Ovary (tissue), 3 donors: Measurements from ENCODE around the gene TMEM72.

Source experiments
- EP300 ChIP-seq: sonication (generic); formaldehyde crosslinking; IDR thresholded peaks from one replicate; pipeline ENCODE4 v1.6.1; 2017; ENCODE audit warnings: antibody characterized with exemption
- POLR2A ChIP-seq: fragments of 450-650 bp; IDR thresholded peaks from one replicate; pipeline ENCODE4 v1.6.1; 2017; ENCODE audit warnings: antibody characterized with exemption, mild to moderate bottlenecking, moderate library complexity
- TF ChIP-seq, protein P1 (sequence below), 3 donors: fragments of 450-650 bp in 2 of 3; fragments of 200-600 bp in 1 of 3; IDR thresholded peaks; one replicate each; pipeline versions ENCODE4 v1.5.1 to v1.8.0; 2016 to 2022; ENCODE audit warnings: antibody characterized with exemption in 3 of 3, mild to moderate bottlenecking in 1 of 3
- donor health status: DM: no; HTN: no; CAD: no.

DNA sequence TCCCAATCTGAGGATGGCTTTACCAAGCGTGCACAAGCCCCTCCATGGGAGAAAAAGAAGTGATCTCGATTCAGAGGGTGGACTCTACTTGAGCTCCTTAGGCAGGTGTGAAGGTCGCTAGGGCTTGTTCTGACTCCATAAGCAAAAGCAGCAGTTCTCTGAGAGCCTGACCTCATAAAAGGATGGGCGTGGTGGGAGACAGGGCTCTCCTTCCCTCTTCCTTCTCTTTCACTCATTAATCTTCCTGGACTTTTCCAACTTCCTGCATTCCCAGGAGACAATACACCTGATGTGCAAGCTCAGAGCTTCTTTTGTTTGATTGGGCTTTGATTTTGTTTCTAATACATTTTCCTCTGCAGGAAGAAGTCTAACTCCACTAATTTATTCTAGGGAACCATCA, 22.3 kb upstream of the TMEM72 start:
- TF ChIP-seq POLR2A, result no peak
- TF ChIP-seq, protein P1, sequence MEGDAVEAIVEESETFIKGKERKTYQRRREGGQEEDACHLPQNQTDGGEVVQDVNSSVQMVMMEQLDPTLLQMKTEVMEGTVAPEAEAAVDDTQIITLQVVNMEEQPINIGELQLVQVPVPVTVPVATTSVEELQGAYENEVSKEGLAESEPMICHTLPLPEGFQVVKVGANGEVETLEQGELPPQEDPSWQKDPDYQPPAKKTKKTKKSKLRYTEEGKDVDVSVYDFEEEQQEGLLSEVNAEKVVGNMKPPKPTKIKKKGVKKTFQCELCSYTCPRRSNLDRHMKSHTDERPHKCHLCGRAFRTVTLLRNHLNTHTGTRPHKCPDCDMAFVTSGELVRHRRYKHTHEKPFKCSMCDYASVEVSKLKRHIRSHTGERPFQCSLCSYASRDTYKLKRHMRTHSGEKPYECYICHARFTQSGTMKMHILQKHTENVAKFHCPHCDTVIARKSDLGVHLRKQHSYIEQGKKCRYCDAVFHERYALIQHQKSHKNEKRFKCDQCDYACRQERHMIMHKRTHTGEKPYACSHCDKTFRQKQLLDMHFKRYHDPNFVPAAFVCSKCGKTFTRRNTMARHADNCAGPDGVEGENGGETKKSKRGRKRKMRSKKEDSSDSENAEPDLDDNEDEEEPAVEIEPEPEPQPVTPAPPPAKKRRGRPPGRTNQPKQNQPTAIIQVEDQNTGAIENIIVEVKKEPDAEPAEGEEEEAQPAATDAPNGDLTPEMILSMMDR (IDR thresholded peaks at IDR 0.05), result no peak
- TF ChIP-seq EP300, result no peak
